ENCODE measurements around the gene VPS37D. TPM values are rescaled to one million over a fixed set of nuclear protein-coding genes. Genes with fewer than 3 reads are reported as not detected.

The VPS37D gene
- total RNA-seq, 1 experiment from 2014 or later, result 8.7 TPM

DNA sequence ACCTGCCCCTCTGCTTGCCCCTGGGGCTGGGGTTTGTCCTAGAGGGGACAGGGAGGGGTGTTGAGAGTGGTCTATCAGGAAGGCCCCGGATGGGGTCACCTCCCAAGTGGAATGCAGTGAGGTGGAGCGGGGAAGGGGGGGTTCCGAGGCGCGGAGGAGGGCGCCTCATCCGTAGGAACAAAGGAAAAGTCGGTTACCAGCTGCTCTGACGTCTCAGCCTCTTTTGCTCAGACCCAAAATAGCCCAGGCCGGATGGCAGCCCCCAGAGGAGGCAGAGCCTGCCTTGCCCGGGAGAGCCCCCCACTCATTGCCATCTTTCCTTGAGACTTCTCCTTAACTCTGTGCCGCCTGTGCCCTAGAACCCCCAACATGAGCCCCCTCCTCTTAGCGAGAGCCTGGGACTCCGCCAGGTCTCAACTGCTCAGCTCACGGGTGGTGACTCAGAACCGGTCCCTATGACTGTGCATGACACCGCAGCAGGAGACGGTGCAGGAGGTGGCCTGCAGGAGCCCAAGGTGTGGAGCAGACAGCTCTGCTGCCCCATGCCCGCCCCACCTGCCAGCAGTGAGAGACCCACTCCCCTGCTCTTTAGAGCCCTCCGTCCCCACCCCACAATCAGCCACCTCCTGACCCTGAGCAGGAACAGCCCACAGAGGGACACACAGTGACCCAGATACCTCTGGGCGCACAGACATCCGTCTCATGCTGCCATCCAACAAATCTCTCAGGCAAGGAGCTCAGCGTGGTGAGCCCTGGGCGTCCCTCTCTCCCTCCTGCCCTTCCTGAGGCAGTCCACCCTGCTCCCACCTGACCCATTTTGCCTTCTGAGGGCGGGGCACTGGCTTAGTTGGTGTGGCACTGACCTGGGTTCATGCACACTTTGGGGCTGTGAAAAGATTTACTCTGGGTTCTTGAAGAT, 38.8 kb downstream of the VPS37D start:
- no peak for DNase-seq (ENCODE audit: low spot score)
- POLR2A ChIA-PET (ENCODE audit: low non-redundant PET), result interaction anchor here (0.5 to 1.2 kb wide), 3 partner anchors 105 to 150 kb away, joined by 3 to 18 read pairs (median 6); partner anchors contain the start of gene TBL2

DNA sequence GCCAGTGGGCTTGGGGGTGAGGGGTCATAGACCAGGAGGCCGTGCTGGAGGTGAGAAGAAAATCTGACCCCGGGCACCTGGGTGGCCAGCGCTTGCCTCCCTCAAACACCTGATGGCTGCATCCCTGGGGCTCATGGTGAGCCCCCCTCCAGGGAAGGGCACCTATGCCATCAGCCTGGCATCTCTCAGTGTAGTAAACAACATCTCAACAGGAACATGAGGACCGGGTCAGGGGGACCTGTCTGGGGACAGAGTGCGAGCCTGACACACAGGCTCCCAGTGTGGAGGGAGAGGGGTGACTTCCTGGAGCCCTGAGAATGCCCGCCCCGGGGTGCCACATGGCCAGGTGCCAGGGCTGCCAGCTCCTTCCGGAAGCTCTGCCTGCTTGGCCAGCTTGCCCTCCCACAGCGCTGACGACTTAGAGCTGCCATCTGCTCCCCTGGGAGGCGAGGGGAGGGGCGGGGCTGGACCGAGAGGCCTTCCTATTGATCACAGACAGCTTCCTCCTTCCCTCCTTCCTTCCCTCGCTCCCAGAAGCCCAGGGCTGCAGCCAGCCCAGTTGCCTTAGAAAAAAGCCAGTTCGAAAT, 39.5 kb downstream of the VPS37D start:
- POLR2A ChIA-PET (ENCODE audit: low non-redundant PET), result interaction anchor here (0.5 to 1.2 kb wide), 2 partner anchors 106 to 151 kb away, joined by 3 to 18 read pairs; no protein-coding TSS in a partner anchor
- intact Hi-C loops (cut with micrococcal nuclease; ENCODE audit: unreplicated experiment), result no loop called here
- Histone ChIP-seq H3K27me3 (replicated peaks; ENCODE audit: insufficient read depth, low read depth, low read length, poor library complexity) (no peaks in the 10 kb centered on the region), H3K4me1 (ENCODE audit: insufficient read depth, low read length, poor library complexity, severe bottlenecking) (peaks cover 73% of the 10 kb centered on the region), H3K27ac (ENCODE audit: low read depth, low read length, poor library complexity, severe bottlenecking) (peak overlapping the region; percentile 97), H3K9me3 (ENCODE audit: low read depth, low read length, poor library complexity, severe bottlenecking) (no peaks in the 10 kb centered on the region), H3K36me3 (ENCODE audit: insufficient read depth, low read length, poor library complexity, severe bottlenecking) (peaks cover 16% of the 10 kb centered on the region), H3K4me3 (ENCODE audit: low read depth, low read length, poor library complexity, severe bottlenecking) (no peak overlapping the region)
- DNase-seq (ENCODE audit: low spot score), result peak; percentile 97
- TF ChIP-seq, protein P1, sequence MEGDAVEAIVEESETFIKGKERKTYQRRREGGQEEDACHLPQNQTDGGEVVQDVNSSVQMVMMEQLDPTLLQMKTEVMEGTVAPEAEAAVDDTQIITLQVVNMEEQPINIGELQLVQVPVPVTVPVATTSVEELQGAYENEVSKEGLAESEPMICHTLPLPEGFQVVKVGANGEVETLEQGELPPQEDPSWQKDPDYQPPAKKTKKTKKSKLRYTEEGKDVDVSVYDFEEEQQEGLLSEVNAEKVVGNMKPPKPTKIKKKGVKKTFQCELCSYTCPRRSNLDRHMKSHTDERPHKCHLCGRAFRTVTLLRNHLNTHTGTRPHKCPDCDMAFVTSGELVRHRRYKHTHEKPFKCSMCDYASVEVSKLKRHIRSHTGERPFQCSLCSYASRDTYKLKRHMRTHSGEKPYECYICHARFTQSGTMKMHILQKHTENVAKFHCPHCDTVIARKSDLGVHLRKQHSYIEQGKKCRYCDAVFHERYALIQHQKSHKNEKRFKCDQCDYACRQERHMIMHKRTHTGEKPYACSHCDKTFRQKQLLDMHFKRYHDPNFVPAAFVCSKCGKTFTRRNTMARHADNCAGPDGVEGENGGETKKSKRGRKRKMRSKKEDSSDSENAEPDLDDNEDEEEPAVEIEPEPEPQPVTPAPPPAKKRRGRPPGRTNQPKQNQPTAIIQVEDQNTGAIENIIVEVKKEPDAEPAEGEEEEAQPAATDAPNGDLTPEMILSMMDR (conservative IDR thresholded peaks at IDR 0.05; ENCODE audit: low read depth, low read length), result no peak
- no peak for TF ChIP-seq EZH2 (IDR thresholded peaks at IDR 0.05; ENCODE audit: borderline replicate concordance, low read depth, low read length, poor library complexity, severe bottlenecking)
- no TSS peak for BruUV-seq (replicated peaks)
- CTCF ChIA-PET, result interaction anchor here (0.6 to 3.0 kb wide), 2 partner anchors 18 to 40 kb away, joined by 4 to 9 read pairs; no protein-coding TSS in a partner anchor

More for the DNA sequence above, 38.8 kb downstream of the VPS37D start:
- no peaks in the 10 kb centered on the region for H3K27me3 ChIP-seq (replicated peaks; ENCODE audit: insufficient read depth, low read depth, low read length, poor library complexity)
- TF ChIP-seq, protein P1 (conservative IDR thresholded peaks at IDR 0.05; ENCODE audit: low read depth, low read length), result no peak
- TF ChIP-seq EZH2 (IDR thresholded peaks at IDR 0.05; ENCODE audit: borderline replicate concordance, low read depth, low read length, poor library complexity, severe bottlenecking), result no peak
- intact Hi-C loops (cut with micrococcal nuclease; ENCODE audit: unreplicated experiment), result no loop called here
- peaks cover 66% of the 10 kb centered on the region for H3K4me1 ChIP-seq (ENCODE audit: insufficient read depth, low read length, poor library complexity, severe bottlenecking)
- CTCF ChIA-PET, result interaction anchor here (0.6 to 3.0 kb wide), 2 partner anchors 19 to 41 kb away, joined by 4 to 9 read pairs; no protein-coding TSS in a partner anchor
- no TSS peak for BruUV-seq (replicated peaks)
- H3K27ac ChIP-seq (ENCODE audit: low read depth, low read length, poor library complexity, severe bottlenecking), result peak overlapping the region; percentile 97
- H3K9me3 ChIP-seq (ENCODE audit: low read depth, low read length, poor library complexity, severe bottlenecking), result no peaks in the 10 kb centered on the region
- peaks cover 22% of the 10 kb centered on the region for H3K36me3 ChIP-seq (ENCODE audit: insufficient read depth, low read length, poor library complexity, severe bottlenecking)
- no peak overlapping the region for H3K4me3 ChIP-seq (ENCODE audit: low read depth, low read length, poor library complexity, severe bottlenecking)

DNA sequence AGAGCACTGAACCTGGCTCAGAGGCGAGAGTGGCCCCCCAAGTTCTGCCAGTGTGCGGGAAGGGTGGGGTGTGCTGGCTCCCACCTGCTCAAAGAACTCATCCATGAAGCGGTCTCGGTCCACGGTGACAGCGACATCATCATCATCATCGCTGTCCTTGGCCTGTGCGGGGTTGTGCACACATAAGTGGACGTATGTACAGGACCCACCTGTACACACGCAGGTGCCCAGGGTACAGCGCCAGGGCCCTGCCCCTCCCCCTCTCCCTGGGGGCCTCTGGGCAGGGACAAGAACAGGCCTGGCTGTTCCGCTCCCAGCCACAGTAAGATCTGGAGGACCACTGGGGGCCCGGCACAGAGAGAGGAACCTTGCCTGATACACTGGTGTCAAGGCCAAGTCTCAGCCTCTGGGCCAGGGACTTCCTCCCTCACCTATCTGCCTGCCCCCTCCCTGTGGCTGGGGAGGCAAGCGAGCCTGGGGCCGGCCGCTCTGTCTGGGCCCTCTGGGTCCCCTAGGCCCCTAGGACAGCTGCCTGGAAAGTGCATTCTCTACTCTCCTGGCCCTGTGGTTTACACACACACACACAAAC, 41.4 kb downstream of the VPS37D start:
- TF ChIP-seq, protein P1 (conservative IDR thresholded peaks at IDR 0.05; ENCODE audit: low read depth, low read length), result no peak
- no peak for TF ChIP-seq EZH2 (IDR thresholded peaks at IDR 0.05; ENCODE audit: borderline replicate concordance, low read depth, low read length, poor library complexity, severe bottlenecking)
- DNase-seq (ENCODE audit: low spot score), result no peak
- peaks cover 66% of the 10 kb centered on the region for H3K4me1 ChIP-seq (ENCODE audit: insufficient read depth, low read length, poor library complexity, severe bottlenecking)
- ChIA-PET POLR2A (ENCODE audit: low non-redundant PET) (interaction anchor here (0.6 kb wide), 1 partner anchor 80 kb away, joined by 5 read pairs; no protein-coding TSS in a partner anchor), CTCF (no interaction called here)
- H3K36me3 ChIP-seq (ENCODE audit: insufficient read depth, low read length, poor library complexity, severe bottlenecking), result peaks cover 3% of the 10 kb centered on the region
- H3K27ac ChIP-seq (ENCODE audit: low read depth, low read length, poor library complexity, severe bottlenecking), result peak overlapping the region; percentile 57
- no peak overlapping the region for H3K4me3 ChIP-seq (ENCODE audit: low read depth, low read length, poor library complexity, severe bottlenecking)
- H3K27me3 ChIP-seq (replicated peaks; ENCODE audit: insufficient read depth, low read depth, low read length, poor library complexity), result no peaks in the 10 kb centered on the region
- BruUV-seq (replicated peaks), result no TSS peak
- H3K9me3 ChIP-seq (ENCODE audit: low read depth, low read length, poor library complexity, severe bottlenecking), result no peaks in the 10 kb centered on the region
- intact Hi-C loops (cut with micrococcal nuclease; ENCODE audit: unreplicated experiment), result no loop called here
